Measurements from ENCODE around the gene RGS17. TPM values are rescaled to one million over a fixed set of nuclear protein-coding genes. Genes with fewer than 3 reads are reported as not detected.

Gene RGS17
- polyA plus RNA-seq, 6 donors from 2014 or later: not detected

- Mint-ChIP-seq H3K27me3 (peaks cover 0 to 9% (median 7%) of the 10 kb centered on the region in 3 donors), H3K4me1 (no peaks in the 10 kb centered on the region), H3K4me3 (no peak overlapping the region), H3K9me3 (peaks cover 0 to 1% (median 0%) of the 10 kb centered on the region in 7 donors), H3K27ac (no peak overlapping the region), H3K36me3 (no peaks in the 10 kb centered on the region)
- DNase-seq (no peak), ATAC-seq (ENCODE audit: low read depth in 2 of 2) (no peak)
Measured at GRCh38 chr6:153087436-153087835, 43.6 kb downstream of the RGS17 start.

GRCh38 chr6:153086225-153086990 is 44.7 kb downstream of the RGS17 start:
- Mint-ChIP-seq H3K4me3 (no peak overlapping the region), H3K4me1 (no peaks in the 10 kb centered on the region), H3K9me3 (peaks cover 0 to 5% (median 0%) of the 10 kb centered on the region in 7 donors), H3K27ac (no peak overlapping the region), H3K27me3 (peaks cover 0 to 13% (median 9%) of the 10 kb centered on the region in 3 donors), H3K36me3 (no peaks in the 10 kb centered on the region)
- ATAC-seq (ENCODE audit: low read depth in 2 of 2) (no peak), DNase-seq (no peak)

- Mint-ChIP-seq H3K9me3 (peaks cover 0 to 5% (median 0%) of the 10 kb centered on the region in 7 donors), H3K4me1 (no peaks in the 10 kb centered on the region), H3K27ac (no peak overlapping the region), H3K27me3 (peaks cover 0 to 13% (median 9%) of the 10 kb centered on the region in 3 donors), H3K36me3 (no peaks in the 10 kb centered on the region), H3K4me3 (no peak overlapping the region)
- DNase-seq (no peak), ATAC-seq (ENCODE audit: low read depth in 2 of 2) (no peak)
Measured at GRCh38 chr6:153085239-153085638, 45.8 kb downstream of the RGS17 start.

- no peak overlapping the region for H3K27ac Mint-ChIP-seq
- H3K4me1 Mint-ChIP-seq: no peaks in the 10 kb centered on the region
- DNase-seq: no peak
- no peaks in the 10 kb centered on the region for H3K36me3 Mint-ChIP-seq
- H3K4me3 Mint-ChIP-seq: no peak overlapping the region
- H3K27me3 Mint-ChIP-seq: peaks cover 0 to 13% (median 9%) of the 10 kb centered on the region in 3 donors
- no peak for ATAC-seq (ENCODE audit: low read depth in 2 of 2)
- peaks cover 0 to 5% (median 0%) of the 10 kb centered on the region in 7 donors for H3K9me3 Mint-ChIP-seq
Measured at GRCh38 chr6:153084393-153084792, 46.7 kb downstream of the RGS17 start.

- H3K27ac Mint-ChIP-seq: no peak overlapping the region
Measured at GRCh38 chr6:153083869-153084268, 47.2 kb downstream of the RGS17 start.

GRCh38 chr6:153081914-153082313 is 49.2 kb downstream of the RGS17 start:
- H3K36me3 Mint-ChIP-seq: no peaks in the 10 kb centered on the region
- H3K9me3 Mint-ChIP-seq: peaks cover 0 to 5% (median 0%) of the 10 kb centered on the region in 7 donors
- H3K27me3 Mint-ChIP-seq: peaks cover 0 to 13% (median 9%) of the 10 kb centered on the region in 3 donors
- DNase-seq (no peak), ATAC-seq (ENCODE audit: low read depth in 2 of 2) (no peak)
- H3K27ac Mint-ChIP-seq: no peak overlapping the region
- no peak overlapping the region for H3K4me3 Mint-ChIP-seq
- H3K4me1 Mint-ChIP-seq: no peaks in the 10 kb centered on the region

More at GRCh38 chr6:153083869-153084268, 47.2 kb downstream of the RGS17 start:
- no peaks in the 10 kb centered on the region for H3K36me3 Mint-ChIP-seq
- H3K4me3 Mint-ChIP-seq: no peak overlapping the region
- DNase-seq (no peak), ATAC-seq (ENCODE audit: low read depth in 2 of 2) (no peak)
- H3K27me3 Mint-ChIP-seq: peaks cover 0 to 13% (median 9%) of the 10 kb centered on the region in 3 donors
- no peaks in the 10 kb centered on the region for H3K4me1 Mint-ChIP-seq
- peaks cover 0 to 5% (median 0%) of the 10 kb centered on the region in 7 donors for H3K9me3 Mint-ChIP-seq

GRCh38 chr6:153076431-153076830 is 54.7 kb downstream of the RGS17 start:
- H3K27ac Mint-ChIP-seq: no peak overlapping the region
- no peaks in the 10 kb centered on the region for H3K36me3 Mint-ChIP-seq
- no peaks in the 10 kb centered on the region for H3K27me3 Mint-ChIP-seq
- no peaks in the 10 kb centered on the region for H3K9me3 Mint-ChIP-seq
- no peaks in the 10 kb centered on the region for H3K4me1 Mint-ChIP-seq
- no peak overlapping the region for H3K4me3 Mint-ChIP-seq
- ATAC-seq (ENCODE audit: low read depth in 2 of 2) (no peak), DNase-seq (no peak)

GRCh38 chr6:153074761-153075160 is 56.3 kb downstream of the RGS17 start:
- H3K4me3 Mint-ChIP-seq: no peak overlapping the region
- no peaks in the 10 kb centered on the region for H3K9me3 Mint-ChIP-seq
- DNase-seq: no peak
- H3K27me3 Mint-ChIP-seq: no peaks in the 10 kb centered on the region
- H3K36me3 Mint-ChIP-seq: no peaks in the 10 kb centered on the region
- no peak for ATAC-seq (ENCODE audit: low read depth in 2 of 2)
- no peak overlapping the region for H3K27ac Mint-ChIP-seq
- H3K4me1 Mint-ChIP-seq: no peaks in the 10 kb centered on the region

GRCh38 chr6:153073841-153074240 is 57.2 kb downstream of the RGS17 start:
- H3K36me3 Mint-ChIP-seq: no peaks in the 10 kb centered on the region
- no peak overlapping the region for H3K27ac Mint-ChIP-seq
- DNase-seq: no peak
- H3K4me3 Mint-ChIP-seq: no peak overlapping the region
- H3K4me1 Mint-ChIP-seq: no peaks in the 10 kb centered on the region
- no peaks in the 10 kb centered on the region for H3K9me3 Mint-ChIP-seq
- no peaks in the 10 kb centered on the region for H3K27me3 Mint-ChIP-seq
- ATAC-seq (ENCODE audit: low read depth in 2 of 2): no peak

GRCh38 chr6:153070756-153071155 is 60.3 kb downstream of the RGS17 start:
- no peak overlapping the region for H3K27ac Mint-ChIP-seq
- DNase-seq (no peak), ATAC-seq (ENCODE audit: low read depth in 2 of 2) (no peak)
- H3K36me3 Mint-ChIP-seq: no peaks in the 10 kb centered on the region
- H3K4me1 Mint-ChIP-seq: no peaks in the 10 kb centered on the region
- H3K9me3 Mint-ChIP-seq: peaks cover 0 to 15% (median 1%) of the 10 kb centered on the region in 7 donors
- H3K4me3 Mint-ChIP-seq: no peak overlapping the region
- peaks cover 0 to 3% (median 2%) of the 10 kb centered on the region in 3 donors for H3K27me3 Mint-ChIP-seq

- H3K27ac Mint-ChIP-seq: no peak overlapping the region
- H3K4me3 Mint-ChIP-seq: no peak overlapping the region
- no peak for ATAC-seq (ENCODE audit: low read depth in 2 of 2)
- H3K36me3 Mint-ChIP-seq: no peaks in the 10 kb centered on the region
- no peaks in the 10 kb centered on the region for H3K4me1 Mint-ChIP-seq
- DNase-seq: no peak
- H3K9me3 Mint-ChIP-seq: peaks cover 0 to 16% (median 1%) of the 10 kb centered on the region in 7 donors
- peaks cover 0 to 6% (median 6%) of the 10 kb centered on the region in 3 donors for H3K27me3 Mint-ChIP-seq
Measured at GRCh38 chr6:153069897-153070296, 61.2 kb downstream of the RGS17 start.

- Mint-ChIP-seq H3K27ac (no peak overlapping the region), H3K4me1 (no peaks in the 10 kb centered on the region), H3K27me3 (peaks cover 9 to 15% (median 9%) of the 10 kb centered on the region in 3 donors), H3K9me3 (peaks cover 5 to 31% (median 9%) of the 10 kb centered on the region in 7 donors), H3K36me3 (peaks cover 0 to 8% of the 10 kb centered on the region in 2 donors), H3K4me3 (no peak overlapping the region)
- ATAC-seq (ENCODE audit: low read depth in 2 of 2) (no peak), DNase-seq (no peak)
Measured at GRCh38 chr6:153065222-153065621, 65.9 kb downstream of the RGS17 start.

- Mint-ChIP-seq H3K36me3 (peaks cover 0 to 8% of the 10 kb centered on the region in 2 donors), H3K27me3 (peaks cover 9 to 15% (median 9%) of the 10 kb centered on the region in 3 donors), H3K9me3 (peaks cover 5 to 31% (median 9%) of the 10 kb centered on the region in 7 donors), H3K27ac (no peak overlapping the region), H3K4me1 (no peaks in the 10 kb centered on the region), H3K4me3 (no peak overlapping the region)
- ATAC-seq (ENCODE audit: low read depth in 2 of 2) (no peak), DNase-seq (no peak)
Measured at GRCh38 chr6:153063936-153064335, 67.1 kb downstream of the RGS17 start.

- Mint-ChIP-seq H3K9me3 (peaks cover 5 to 27% (median 9%) of the 10 kb centered on the region in 7 donors), H3K36me3 (peaks cover 0 to 8% of the 10 kb centered on the region in 2 donors), H3K4me1 (no peaks in the 10 kb centered on the region), H3K27me3 (peaks cover 5 to 15% (median 9%) of the 10 kb centered on the region in 3 donors), H3K4me3 (no peak overlapping the region), H3K27ac (no peak overlapping the region)
- ATAC-seq (ENCODE audit: low read depth in 2 of 2): no peak
- DNase-seq: no peak
Measured at GRCh38 chr6:153062516-153062915, 68.6 kb downstream of the RGS17 start.

Data from naive B cell (primary cell).